Measurements from ENCODE around the gene CDC42BPB.

Gene CDC42BPB

DNA sequence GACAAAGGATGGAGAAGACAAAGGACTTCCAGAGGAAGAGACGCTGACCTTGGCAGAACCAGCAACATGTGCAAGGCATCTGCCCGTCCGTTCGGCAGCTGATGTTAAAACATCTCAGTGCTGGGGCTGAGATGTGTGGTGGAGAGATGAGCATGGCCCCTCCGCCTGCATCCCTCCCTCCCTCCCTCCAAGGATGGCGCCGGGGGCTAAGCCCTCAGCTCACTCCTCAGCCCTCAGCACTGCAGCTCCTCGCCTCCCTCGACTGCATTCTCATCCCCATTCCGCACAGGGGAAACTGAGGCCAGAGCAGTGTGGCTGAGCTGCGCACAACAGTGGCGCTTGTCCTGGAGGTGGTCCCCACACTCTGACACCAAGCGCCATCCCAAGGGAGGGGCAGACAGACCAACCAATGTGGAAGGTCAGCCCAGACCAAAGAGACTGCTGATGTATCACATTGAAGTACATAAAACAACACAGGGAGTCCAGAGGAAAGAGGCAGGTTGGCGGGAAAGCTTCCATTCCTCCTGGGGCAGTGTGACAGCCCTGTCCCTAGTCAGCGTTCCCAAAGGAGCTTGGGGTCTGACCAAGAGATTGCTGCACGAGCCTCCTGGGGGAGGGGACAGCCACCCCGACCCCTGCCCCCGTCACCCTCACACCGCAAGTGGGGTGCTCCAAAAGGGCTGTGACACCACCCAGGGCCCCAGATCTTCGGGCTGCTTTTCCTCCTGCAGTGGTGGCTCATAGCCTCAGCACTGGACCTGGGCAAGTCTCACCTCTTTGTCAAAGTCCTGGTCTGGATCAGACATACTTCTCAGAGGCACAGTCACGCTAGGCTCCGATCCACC is 119.8 kb downstream of the CDC42BPB start:
- H2AFZ ChIP-seq (ENCODE audit: low read depth, low read length): no peak overlapping the region
- 0 out of 2 replicates have a peak, but pooled peaks cover 6% of the 10 kb centered on the region for H3K27me3 ChIP-seq (ENCODE audit: low read depth, low read length)
- peaks cover 14% of the 10 kb centered on the region for H3K4me1 ChIP-seq (ENCODE audit: low read length)
- TF ChIP-seq, protein P1, sequence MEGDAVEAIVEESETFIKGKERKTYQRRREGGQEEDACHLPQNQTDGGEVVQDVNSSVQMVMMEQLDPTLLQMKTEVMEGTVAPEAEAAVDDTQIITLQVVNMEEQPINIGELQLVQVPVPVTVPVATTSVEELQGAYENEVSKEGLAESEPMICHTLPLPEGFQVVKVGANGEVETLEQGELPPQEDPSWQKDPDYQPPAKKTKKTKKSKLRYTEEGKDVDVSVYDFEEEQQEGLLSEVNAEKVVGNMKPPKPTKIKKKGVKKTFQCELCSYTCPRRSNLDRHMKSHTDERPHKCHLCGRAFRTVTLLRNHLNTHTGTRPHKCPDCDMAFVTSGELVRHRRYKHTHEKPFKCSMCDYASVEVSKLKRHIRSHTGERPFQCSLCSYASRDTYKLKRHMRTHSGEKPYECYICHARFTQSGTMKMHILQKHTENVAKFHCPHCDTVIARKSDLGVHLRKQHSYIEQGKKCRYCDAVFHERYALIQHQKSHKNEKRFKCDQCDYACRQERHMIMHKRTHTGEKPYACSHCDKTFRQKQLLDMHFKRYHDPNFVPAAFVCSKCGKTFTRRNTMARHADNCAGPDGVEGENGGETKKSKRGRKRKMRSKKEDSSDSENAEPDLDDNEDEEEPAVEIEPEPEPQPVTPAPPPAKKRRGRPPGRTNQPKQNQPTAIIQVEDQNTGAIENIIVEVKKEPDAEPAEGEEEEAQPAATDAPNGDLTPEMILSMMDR (IDR thresholded peaks at IDR 0.05; ENCODE audit: low read depth, low read length): no peak
- no peak for TF ChIP-seq EZH2phosphoT487 (IDR thresholded peaks at IDR 0.05; ENCODE audit: low read depth)
- H3K79me2 ChIP-seq (ENCODE audit: low read length): no peaks in the 10 kb centered on the region
- no peak overlapping the region for H3K27ac ChIP-seq (ENCODE audit: low read length)
- H3K36me3 ChIP-seq (replicated peaks; ENCODE audit: low read depth, low read length): no peaks in the 10 kb centered on the region
- no peak overlapping the region for H3K4me3 ChIP-seq (ENCODE audit: low read length)
- no peaks in the 10 kb centered on the region for H3K9me3 ChIP-seq (ENCODE audit: insufficient read depth, low read length)
- no peak overlapping the region for H3K9ac ChIP-seq (ENCODE audit: low read length)
- H3K4me2 ChIP-seq (ENCODE audit: low read length): no peak overlapping the region
- H4K20me1 ChIP-seq (ENCODE audit: insufficient read depth, low read length): no peaks in the 10 kb centered on the region

- H3K9me3 ChIP-seq (ENCODE audit: insufficient read depth, low read length): no peaks in the 10 kb centered on the region
- H3K4me3 ChIP-seq (ENCODE audit: low read length): no peak overlapping the region
- no peaks in the 10 kb centered on the region for H3K36me3 ChIP-seq (replicated peaks; ENCODE audit: low read depth, low read length)
- no peaks in the 10 kb centered on the region for H3K4me1 ChIP-seq (ENCODE audit: low read length)
- no peaks in the 10 kb centered on the region for H3K79me2 ChIP-seq (ENCODE audit: low read length)
- no peak overlapping the region for H2AFZ ChIP-seq (ENCODE audit: low read depth, low read length)
- H3K4me2 ChIP-seq (ENCODE audit: low read length): no peak overlapping the region
- H3K27ac ChIP-seq (ENCODE audit: low read length): no peak overlapping the region
- H3K27me3 ChIP-seq (ENCODE audit: low read depth, low read length): 0 out of 2 replicates have a peak, but pooled peaks cover 3% of the 10 kb centered on the region
- no peak overlapping the region for H3K9ac ChIP-seq (ENCODE audit: low read length)
- H4K20me1 ChIP-seq (ENCODE audit: insufficient read depth, low read length): no peaks in the 10 kb centered on the region
- TF ChIP-seq, protein P1 (IDR thresholded peaks at IDR 0.05; ENCODE audit: low read depth, low read length): no peak
- no peak for TF ChIP-seq EZH2phosphoT487 (IDR thresholded peaks at IDR 0.05; ENCODE audit: low read depth)
Measured at GRCh38 chr14:102935756-102936155, 121.6 kb downstream of the CDC42BPB start.

DNA sequence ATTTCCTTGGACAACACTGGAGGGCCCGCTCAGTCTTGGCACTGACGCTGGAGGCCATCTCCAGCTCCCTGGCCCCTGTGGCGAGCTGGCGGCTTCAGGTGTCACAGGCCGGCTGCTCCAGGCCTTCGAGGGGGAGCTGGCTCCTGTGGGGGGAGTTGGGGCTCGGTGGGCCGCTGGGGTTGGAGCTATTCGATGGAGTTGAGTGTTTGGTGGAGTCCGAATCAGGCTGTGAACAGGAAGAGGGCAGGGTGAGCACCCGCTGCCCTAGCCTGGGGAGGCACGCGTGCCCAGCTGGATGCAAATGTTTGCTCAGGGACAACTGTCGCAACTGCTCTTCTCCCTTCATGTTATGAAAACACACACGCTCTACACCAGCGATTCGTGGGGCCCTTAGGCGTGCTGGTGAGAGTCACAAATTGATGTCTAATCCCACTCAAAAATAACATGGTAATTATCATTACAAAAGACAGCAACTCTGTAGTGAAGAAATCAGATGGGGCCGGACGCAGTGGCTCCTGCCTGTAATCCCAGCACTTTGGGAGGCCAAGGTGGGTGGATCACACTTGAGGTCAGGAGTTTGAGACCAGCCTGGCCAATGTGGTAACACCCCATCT is 123.6 kb downstream of the CDC42BPB start:
- Histone ChIP-seq H3K9ac (ENCODE audit: low read length) (no peak overlapping the region), H4K20me1 (ENCODE audit: insufficient read depth, low read length) (no peaks in the 10 kb centered on the region), H3K27me3 (ENCODE audit: low read depth, low read length) (no peaks in the 10 kb centered on the region), H2AFZ (ENCODE audit: low read depth, low read length) (no peak overlapping the region), H3K4me1 (ENCODE audit: low read length) (no peaks in the 10 kb centered on the region), H3K9me3 (ENCODE audit: insufficient read depth, low read length) (no peaks in the 10 kb centered on the region), H3K27ac (ENCODE audit: low read length) (no peak overlapping the region), H3K36me3 (replicated peaks; ENCODE audit: low read depth, low read length) (no peaks in the 10 kb centered on the region), H3K4me2 (ENCODE audit: low read length) (no peak overlapping the region), H3K4me3 (ENCODE audit: low read length) (no peak overlapping the region), H3K79me2 (ENCODE audit: low read length) (no peaks in the 10 kb centered on the region)
- TF ChIP-seq, protein P1 (IDR thresholded peaks at IDR 0.05; ENCODE audit: low read depth, low read length): no peak
- TF ChIP-seq EZH2phosphoT487 (IDR thresholded peaks at IDR 0.05; ENCODE audit: low read depth): no peak

DNA sequence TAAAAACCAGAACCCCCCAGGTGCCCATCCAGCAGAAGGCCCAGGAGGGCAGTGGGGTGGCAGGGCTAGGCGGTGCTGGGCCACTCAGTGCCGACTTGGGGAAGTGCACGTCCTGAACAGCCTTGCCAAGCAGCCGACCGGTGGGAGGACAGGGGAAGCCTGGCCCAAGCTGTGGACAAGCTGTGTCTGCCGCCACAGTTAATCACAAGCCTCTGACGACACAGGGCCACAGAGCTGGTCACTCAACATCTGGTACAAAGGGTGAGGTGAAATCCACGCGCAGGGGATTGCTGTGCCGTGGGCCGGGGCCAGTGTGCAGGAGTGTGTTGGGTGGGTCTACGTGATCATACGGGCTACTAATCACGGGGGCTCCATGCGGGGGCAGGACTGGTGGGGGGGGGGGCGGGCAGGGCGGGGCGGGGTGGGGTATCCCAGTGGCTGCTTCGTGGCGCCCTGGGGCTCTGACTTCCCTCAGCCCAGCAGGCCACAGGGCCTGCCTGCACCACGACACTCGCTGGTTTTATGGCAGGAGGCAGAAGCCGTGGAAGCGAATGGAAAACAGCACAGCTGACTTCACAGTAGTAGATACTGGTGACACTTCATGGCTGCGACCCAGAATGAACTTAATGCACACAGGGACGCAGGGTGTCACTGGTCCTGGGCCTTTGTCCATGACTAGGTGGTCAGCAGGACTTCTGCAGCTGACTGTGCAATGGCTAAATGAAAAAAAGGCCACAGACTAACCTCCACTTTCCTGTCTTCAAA is 124.7 kb downstream of the CDC42BPB start:
- no peak overlapping the region for H3K9ac ChIP-seq (ENCODE audit: low read length)
- no peak for TF ChIP-seq EZH2phosphoT487 (IDR thresholded peaks at IDR 0.05; ENCODE audit: low read depth)
- H3K27ac ChIP-seq (ENCODE audit: low read length): no peak overlapping the region
- H3K4me2 ChIP-seq (ENCODE audit: low read length): no peak overlapping the region
- no peak overlapping the region for H2AFZ ChIP-seq (ENCODE audit: low read depth, low read length)
- H3K27me3 ChIP-seq (ENCODE audit: low read depth, low read length): no peaks in the 10 kb centered on the region
- no peaks in the 10 kb centered on the region for H3K36me3 ChIP-seq (replicated peaks; ENCODE audit: low read depth, low read length)
- H3K4me3 ChIP-seq (ENCODE audit: low read length): no peak overlapping the region
- no peaks in the 10 kb centered on the region for H3K9me3 ChIP-seq (ENCODE audit: insufficient read depth, low read length)
- H4K20me1 ChIP-seq (ENCODE audit: insufficient read depth, low read length): no peaks in the 10 kb centered on the region
- H3K79me2 ChIP-seq (ENCODE audit: low read length): no peaks in the 10 kb centered on the region
- H3K4me1 ChIP-seq (ENCODE audit: low read length): no peaks in the 10 kb centered on the region

Measured in OCI-LY3 (cell line).